Thoracic aorta (tissue), 2 donors: ENCODE data around the gene LRPAP1. TPM values are rescaled to one million over a fixed set of nuclear protein-coding genes. Genes with fewer than 3 reads are reported as not detected.
"Not testable (repeated sequence)": the region's sequence is repeated elsewhere in the genome, so short reads cannot be mapped to it uniquely, and the experiment has no call there.

ENCODE experiments used
- ATAC-seq: fragments of 150-250 bp; one replicate; pipeline ENCODE4 v1.8.0; 2017; ENCODE audit warnings: low read depth; ENCODE audit not compliant: insufficient number of reproducible peaks, low FRiP score
- DNase-seq: peaks from one replicate; pipeline ENCODE4 v3.0.0-alpha.2; 2020; ENCODE audit warnings: low spot score
- H3K27ac ChIP-seq, 2 donors: fragments of 200-600 bp; sonication (generic); 1 replicate in 1 of 2; 2 replicates in 1 of 2; pipeline ENCODE4 v1.5.1; 2016; ENCODE audit warnings: mild to moderate bottlenecking in 2 of 2, moderate library complexity in 2 of 2
- H3K27me3 ChIP-seq: fragments of 200-600 bp; sonication (generic); replicated peaks from 2 replicates; pipeline ENCODE4 v1.6.0; 2016; ENCODE audit warnings: mild to moderate bottlenecking; ENCODE audit not compliant: insufficient read depth
- H3K36me3 ChIP-seq: fragments of 200-600 bp; sonication (generic); one replicate; pipeline ENCODE4 v1.5.1; 2016
- H3K4me1 ChIP-seq, 2 donors: fragments of 200-600 bp; sonication (generic); 1 replicate in 1 of 2; 2 replicates in 1 of 2; pipeline versions ENCODE4 v1.5.1 to v1.6.0; 2016; ENCODE audit warnings: low read depth in 2 of 2, mild to moderate bottlenecking in 1 of 2; ENCODE audit not compliant: control insufficient read depth in 1 of 2
- H3K4me3 ChIP-seq: fragments of 200-600 bp; sonication (generic); 2 replicates; pipeline ENCODE4 v1.5.1; 2016; ENCODE audit warnings: mild to moderate bottlenecking
- H3K9me3 ChIP-seq: fragments of 200-600 bp; sonication (generic); 2 replicates; pipeline ENCODE4 v1.5.1; 2016
- total RNA-seq, 2 donors: library from RNA; depleted of rRNA; stranded (reverse); fragments of >200 nt; gene quantifications; one replicate each; pipeline versions ENCODE4 v1.1.0 to v1.2.3, GENCODE V29; 2016
- TF ChIP-seq, protein P1 (sequence below): fragments of 200-600 bp; sonication (generic); IDR thresholded peaks from one replicate; pipeline ENCODE4 v1.5.1; 2019; ENCODE audit warnings: antibody characterized with exemption

Gene LRPAP1
- total RNA-seq, 2 donors from 2014 or later = 155 to 263 TPM

DNA sequence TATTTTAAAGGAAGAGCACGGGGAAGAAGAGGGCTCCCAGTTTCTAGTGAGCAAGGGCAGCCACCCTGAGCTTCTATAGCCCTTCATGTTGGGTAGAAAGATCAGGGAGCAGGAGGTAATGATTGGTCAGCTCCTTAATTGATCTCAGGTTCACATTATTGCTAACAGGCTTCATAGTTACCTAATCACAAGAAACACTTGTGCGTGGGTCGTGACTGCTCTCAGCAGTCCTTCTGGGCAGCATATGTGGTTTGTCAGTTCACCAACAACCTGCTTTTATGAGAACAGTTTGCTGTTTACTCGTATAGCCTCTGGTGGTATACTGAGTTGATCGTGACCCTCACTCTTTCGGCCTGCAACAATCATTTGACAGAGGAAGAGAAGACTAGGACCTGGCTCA lies 73.9 kb downstream of the LRPAP1 start:
- TF ChIP-seq, protein P1, sequence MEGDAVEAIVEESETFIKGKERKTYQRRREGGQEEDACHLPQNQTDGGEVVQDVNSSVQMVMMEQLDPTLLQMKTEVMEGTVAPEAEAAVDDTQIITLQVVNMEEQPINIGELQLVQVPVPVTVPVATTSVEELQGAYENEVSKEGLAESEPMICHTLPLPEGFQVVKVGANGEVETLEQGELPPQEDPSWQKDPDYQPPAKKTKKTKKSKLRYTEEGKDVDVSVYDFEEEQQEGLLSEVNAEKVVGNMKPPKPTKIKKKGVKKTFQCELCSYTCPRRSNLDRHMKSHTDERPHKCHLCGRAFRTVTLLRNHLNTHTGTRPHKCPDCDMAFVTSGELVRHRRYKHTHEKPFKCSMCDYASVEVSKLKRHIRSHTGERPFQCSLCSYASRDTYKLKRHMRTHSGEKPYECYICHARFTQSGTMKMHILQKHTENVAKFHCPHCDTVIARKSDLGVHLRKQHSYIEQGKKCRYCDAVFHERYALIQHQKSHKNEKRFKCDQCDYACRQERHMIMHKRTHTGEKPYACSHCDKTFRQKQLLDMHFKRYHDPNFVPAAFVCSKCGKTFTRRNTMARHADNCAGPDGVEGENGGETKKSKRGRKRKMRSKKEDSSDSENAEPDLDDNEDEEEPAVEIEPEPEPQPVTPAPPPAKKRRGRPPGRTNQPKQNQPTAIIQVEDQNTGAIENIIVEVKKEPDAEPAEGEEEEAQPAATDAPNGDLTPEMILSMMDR = no peak
- no peak overlapping the region for H3K27ac ChIP-seq
- H3K4me3 ChIP-seq = no peak overlapping the region
- H3K4me1 ChIP-seq = peaks cover 13 to 23% of the 10 kb centered on the region in 2 donors
- no peaks in the 10 kb centered on the region for H3K36me3 ChIP-seq
- peaks cover 7% of the 10 kb centered on the region for H3K9me3 ChIP-seq
- ATAC-seq (no peak), DNase-seq (no peak)
- no peaks in the 10 kb centered on the region for H3K27me3 ChIP-seq

GRCh38 chr4:3455596-3455995 lies 76.6 kb downstream of the LRPAP1 start:
- H3K4me1 ChIP-seq = peaks cover 5 to 12% of the 10 kb centered on the region in 2 donors
- H3K27ac ChIP-seq, ATAC-seq, DNase-seq, H3K27me3 ChIP-seq, H3K4me3 ChIP-seq, H3K36me3 ChIP-seq, H3K9me3 ChIP-seq: not testable (repeated sequence)

Other genes starting within 250 kb of the LRPAP1 start
- 10 to 100 TPM; 13.5 to 43.6 TPM for gene RGS12, start 239.4 kb downstream of the LRPAP1 start, total RNA-seq
- under 1 TPM in 1 of 2 donors, not detected in 1; 0.95 TPM for gene HGFAC, start 90.5 kb downstream of the LRPAP1 start, total RNA-seq
- 10 to 100 TPM in 1 of 2 donors, 1 to 10 TPM in 1; 8.8 to 36.7 TPM for gene DOK7, start 69.1 kb downstream of the LRPAP1 start, total RNA-seq
- 100 to 1,000 TPM; 105 to 232 TPM for gene ADRA2C, start 234.0 kb upstream of the LRPAP1 start, total RNA-seq